Endothelial cell of umbilical vein (primary cell): Measurements from ENCODE around the gene SLC25A24. TPM values are rescaled to one million over a fixed set of nuclear protein-coding genes. Genes with fewer than 3 reads are reported as not detected.

ENCODE experiments used
- BruUV-seq: library from RNA; stranded (reverse); fragments of 400-500 nt; replicated peaks from 2 replicates; lab custom pipeline; 2021; lab: Mats Ljungman, UMichigan
- CTCF ChIA-PET: fragments of 300-600, 350-600 bp; sonication (Branson Sonifier 250); formaldehyde crosslinking; loops from one replicate; lab custom pipeline; 2021; ENCODE audit warnings: antibody characterized with exemption, inconsistent platforms; lab: Charles Lee
- POLR2A ChIA-PET: fragments of 300-600, 350-600 bp; sonication (Branson Sonifier 250); formaldehyde crosslinking; loops from one replicate; lab custom pipeline; 2021; ENCODE audit warnings: antibody characterized with exemption, inconsistent platforms; lab: Charles Lee
- DNase-seq: peaks from one replicate; pipeline ENCODE4 v3.0.0-alpha.2; 2011; ENCODE audit warnings: low read depth, low spot score
- FAIRE-seq: peaks from 2 replicates; lab custom pipeline; 2011; peaks lifted over from hg19 to GRCh38; lab: Jason Lieb, UNC
- H2AFZ ChIP-seq: 2 replicates; pipeline ENCODE4 v1.6.0; 2012; ENCODE audit warnings: low read depth, low read length, control low read depth, inconsistent platforms
- H3K27ac ChIP-seq: 2 replicates; pipeline ENCODE4 v1.5.1; 2011; ENCODE audit warnings: low read depth, mild to moderate bottlenecking, control low read depth, low read length, moderate library complexity; ENCODE audit not compliant: insufficient read depth
- H3K27me3 ChIP-seq, 2 experiments: 2 replicates each; pipeline versions ENCODE4 v1.6.0 to v1.6.1; 2011; ENCODE audit warnings: low read length in 2 of 2, mixed read lengths in 1 of 2; ENCODE audit not compliant: control insufficient read depth in 2 of 2, insufficient read depth in 2 of 2
- H3K36me3 ChIP-seq, 2 experiments: 2 replicates in 1 of 2; 3 replicates in 1 of 2; pipeline ENCODE4 v1.5.1; 2011; ENCODE audit warnings: low read length in 2 of 2, mild to moderate bottlenecking in 1 of 2, moderate library complexity in 1 of 2; ENCODE audit not compliant: control insufficient read depth in 2 of 2, insufficient read depth in 2 of 2; ENCODE audit errors: extremely low read depth in 1 of 2
- H3K4me1 ChIP-seq: 3 replicates; pipeline ENCODE4 v1.5.1; 2011; ENCODE audit warnings: mild to moderate bottlenecking, low read length; ENCODE audit not compliant: control insufficient read depth, insufficient read depth; ENCODE audit errors: extremely low read depth
- H3K4me2 ChIP-seq: 2 replicates; pipeline ENCODE4 v1.6.1; 2011; ENCODE audit warnings: low read length, control low read depth, mixed read lengths; ENCODE audit not compliant: insufficient read depth
- H3K4me3 ChIP-seq, 3 experiments: fragments of 200-600 bp in 1 of 3; sonication (generic), shearing (Covaris generic) in 1 of 3; replicated peaks in 1 of 3; 2 replicates each; pipeline ENCODE4 v1.5.1; 2011 to 2016; ENCODE audit warnings: control low read depth in 3 of 3, low read length in 3 of 3, mild to moderate bottlenecking in 2 of 3, inconsistent platforms in 1 of 3, low read depth in 1 of 3, moderate library complexity in 1 of 3; ENCODE audit not compliant: insufficient read depth in 1 of 3
- H3K79me2 ChIP-seq: 2 replicates; pipeline ENCODE4 v1.6.0; 2012; ENCODE audit warnings: low read length, inconsistent platforms; ENCODE audit not compliant: control insufficient read depth, insufficient read depth
- H3K9ac ChIP-seq: replicated peaks from 2 replicates; pipeline ENCODE3; 2011; ENCODE audit warnings: low read length, control low read depth; ENCODE audit not compliant: insufficient read depth; ENCODE audit errors: extremely low read depth
- H3K9me1 ChIP-seq: replicated peaks from 3 replicates; pipeline ENCODE4 v1.6.0; 2011; ENCODE audit warnings: mild to moderate bottlenecking, low read length; ENCODE audit not compliant: control insufficient read depth, insufficient read depth; ENCODE audit errors: extremely low read depth
- H3K9me3 ChIP-seq: replicated peaks from 2 replicates; pipeline ENCODE4 v1.5.1; 2012; ENCODE audit warnings: low read length, inconsistent platforms; ENCODE audit not compliant: control insufficient read depth, insufficient read depth
- H4K20me1 ChIP-seq: replicated peaks from 2 replicates; pipeline ENCODE3; 2011; ENCODE audit warnings: mild to moderate bottlenecking, low read length; ENCODE audit not compliant: control insufficient read depth, insufficient read depth; ENCODE audit errors: extremely low read depth
- JUN ChIP-seq: IDR thresholded peaks from 2 replicates; pipeline ENCODE4 v1.6.1; 2011; ENCODE audit warnings: borderline replicate concordance, low read depth; ENCODE audit not compliant: insufficient read length, insufficient read depth
- POLR2A ChIP-seq: IDR thresholded peaks from 2 replicates; pipeline ENCODE4 v1.6.1; 2012; ENCODE audit warnings: low read depth, mild to moderate bottlenecking, control low read depth, low read length
- POLR2AphosphoS5 ChIP-seq: IDR thresholded peaks from 2 replicates; pipeline ENCODE4 v1.6.1; 2012; ENCODE audit warnings: low read depth, mild to moderate bottlenecking, control low read depth, low read length, moderate library complexity; ENCODE audit not compliant: insufficient read depth
- dilution Hi-C: fragments of 300-500 bp; cut with MboI; formaldehyde crosslinking; loops from one replicate; pipeline ENCODE4 v1.15.0; 2019; ENCODE audit warnings: low sequenced_read_pairs; ENCODE audit not compliant: extremely low pct_ligation_motif_present
- intact Hi-C: fragments of 100-400 bp; cut with micrococcal nuclease; formaldehyde crosslinking; loops from one replicate; pipeline ENCODE4 v1.10.0; 2022
- polyA plus RNA-seq, 4 experiments: library from polyadenylated mRNA; depleted of rRNA in 3 of 4; stranded (reverse) in 3 of 4; unstranded in 1 of 4; fragments of >200 nt; gene quantifications; 2 replicates each; pipeline versions ENCODE4 v1.2.1 to v1.2.3, GENCODE V29; 2011 to 2012; ENCODE audit warnings: missing spikeins in 1 of 4
- total RNA-seq: library from RNA; stranded (reverse); gene quantifications from 2 replicates; pipeline ENCODE4 v1.2.3, GENCODE V29; 2021
- TF ChIP-seq, protein P1 (sequence below), 2 donors: IDR thresholded peaks; 1 replicate in 1 of 2; 2 replicates in 1 of 2; pipeline ENCODE4 v1.5.1; 2011; ENCODE audit warnings: low read length in 2 of 2, mild to moderate bottlenecking in 2 of 2, moderate library complexity in 2 of 2, control low read depth in 1 of 2, inconsistent platforms in 1 of 2, low read depth in 1 of 2; ENCODE audit not compliant: insufficient read depth in 1 of 2; ENCODE audit errors: extremely low read depth in 1 of 2

The SLC25A24 gene
- total and polyA plus RNA-seq, 2 donors (not counting 3 experiments of a cell fraction or from before 2014, with no cell fraction given): 16.9 to 45.8 TPM

DNA sequence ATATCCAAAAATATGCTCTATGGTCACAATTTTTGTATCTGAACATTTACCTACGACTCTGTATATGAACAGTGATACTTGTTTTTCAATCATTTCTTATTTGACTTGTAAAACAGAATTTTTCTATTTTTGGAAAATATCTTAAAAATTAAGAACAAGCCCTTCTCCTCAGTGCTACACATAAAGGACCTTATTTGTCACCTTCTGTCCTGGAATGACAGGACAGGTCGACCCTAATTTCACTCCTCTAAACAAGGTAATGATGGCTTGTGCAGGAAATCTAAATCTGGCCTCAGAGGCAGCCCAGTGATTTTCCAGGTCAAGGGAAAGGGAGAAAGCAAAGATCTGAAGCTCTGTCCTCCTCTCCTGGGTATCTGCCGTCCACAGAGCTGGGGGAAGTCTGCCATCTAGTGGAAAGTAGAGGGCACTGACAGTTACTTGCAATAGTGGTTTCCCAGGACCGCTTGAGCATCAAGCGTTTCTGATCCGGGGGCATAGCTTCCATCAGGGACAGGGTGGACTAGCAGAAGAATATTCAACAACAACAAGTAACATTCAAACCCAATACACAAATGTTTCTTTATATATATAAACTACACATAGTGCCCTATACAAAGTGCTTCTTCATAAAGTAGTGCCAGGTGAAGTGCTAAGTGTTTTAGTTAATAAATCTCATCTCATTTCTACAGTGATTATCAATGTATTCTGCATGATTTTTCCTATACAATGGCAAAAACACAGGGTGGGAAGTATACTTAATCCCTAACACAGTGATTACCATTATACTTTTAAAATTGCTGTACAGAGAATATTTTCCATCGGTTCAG is 74.6 kb downstream of the SLC25A24 start:
- Histone ChIP-seq H3K27me3 (no peaks in the 10 kb centered on the region), H3K9me3 (no peaks in the 10 kb centered on the region), H3K27ac (no peak overlapping the region), H2AFZ (no peak overlapping the region), H3K9ac (no peak overlapping the region), H3K4me3 (no peak overlapping the region), H3K4me1 (no peaks in the 10 kb centered on the region), H3K36me3 (no peaks in the 10 kb centered on the region), H3K4me2 (no peak overlapping the region), H4K20me1 (no peaks in the 10 kb centered on the region), H3K79me2 (no peaks in the 10 kb centered on the region), H3K9me1 (no peaks in the 10 kb centered on the region)
- TF ChIP-seq, protein P1, sequence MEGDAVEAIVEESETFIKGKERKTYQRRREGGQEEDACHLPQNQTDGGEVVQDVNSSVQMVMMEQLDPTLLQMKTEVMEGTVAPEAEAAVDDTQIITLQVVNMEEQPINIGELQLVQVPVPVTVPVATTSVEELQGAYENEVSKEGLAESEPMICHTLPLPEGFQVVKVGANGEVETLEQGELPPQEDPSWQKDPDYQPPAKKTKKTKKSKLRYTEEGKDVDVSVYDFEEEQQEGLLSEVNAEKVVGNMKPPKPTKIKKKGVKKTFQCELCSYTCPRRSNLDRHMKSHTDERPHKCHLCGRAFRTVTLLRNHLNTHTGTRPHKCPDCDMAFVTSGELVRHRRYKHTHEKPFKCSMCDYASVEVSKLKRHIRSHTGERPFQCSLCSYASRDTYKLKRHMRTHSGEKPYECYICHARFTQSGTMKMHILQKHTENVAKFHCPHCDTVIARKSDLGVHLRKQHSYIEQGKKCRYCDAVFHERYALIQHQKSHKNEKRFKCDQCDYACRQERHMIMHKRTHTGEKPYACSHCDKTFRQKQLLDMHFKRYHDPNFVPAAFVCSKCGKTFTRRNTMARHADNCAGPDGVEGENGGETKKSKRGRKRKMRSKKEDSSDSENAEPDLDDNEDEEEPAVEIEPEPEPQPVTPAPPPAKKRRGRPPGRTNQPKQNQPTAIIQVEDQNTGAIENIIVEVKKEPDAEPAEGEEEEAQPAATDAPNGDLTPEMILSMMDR (IDR thresholded peaks at IDR 0.05; ENCODE audit: extremely low read depth in 1 of 2, insufficient read depth in 1 of 2, low read depth in 1 of 2, low read length in 2 of 2): peak; percentile 86
- TF ChIP-seq POLR2A (no peak), POLR2AphosphoS5 (peak; percentile 15), JUN (no peak)
- POLR2A ChIA-PET: interaction anchor here (0.7 kb wide), 1 partner anchor 344 kb away, joined by 3 read pairs; no protein-coding TSS in a partner anchor
- FAIRE-seq (peak; percentile 97), DNase-seq (peak; percentile 78)
- dilution Hi-C loops: no loop called here
- BruUV-seq: no TSS peak
- CTCF ChIA-PET: interaction anchor here (0.6 to 14.0 kb wide), 27 partner anchors 9 to 848 kb away, joined by 3 to 919 read pairs (median 4); partner anchors contain the start of gene SLC25A24
- intact Hi-C loops: loop anchor here (1.0 to 2.0 kb wide), 3 partner anchors 75 to 343 kb away; no protein-coding TSS in a partner anchor
